Osteocyte (in vitro differentiated cells): ENCODE measurements around the gene NPIPB6. TPM values are rescaled to one million over a fixed set of nuclear protein-coding genes. Genes with fewer than 3 reads are reported as not detected.

ENCODE experiments used
- DNase-seq: peaks from one replicate; pipeline ENCODE4 v3.0.0; 2021; ENCODE audit warnings: mixed read lengths; ENCODE audit not compliant: unreplicated experiment; ENCODE audit errors: extremely low spot score
- H3K27ac Mint-ChIP-seq: one replicate; pipeline ENCODE4 v1.8.0; 2021; ENCODE audit warnings: mild to moderate bottlenecking, mixed read lengths; ENCODE audit not compliant: unreplicated experiment
- H3K27me3 Mint-ChIP-seq: one replicate; pipeline ENCODE4 v1.8.0; 2021; ENCODE audit warnings: mixed read lengths; ENCODE audit not compliant: unreplicated experiment
- H3K36me3 Mint-ChIP-seq: one replicate; pipeline ENCODE4 v1.8.0; 2021; ENCODE audit warnings: mixed read lengths; ENCODE audit not compliant: unreplicated experiment
- H3K4me1 Mint-ChIP-seq: one replicate; pipeline ENCODE4 v1.8.0; 2021; ENCODE audit warnings: mixed read lengths; ENCODE audit not compliant: unreplicated experiment
- H3K4me3 Mint-ChIP-seq: one replicate; pipeline ENCODE4 v1.8.0; 2021; ENCODE audit warnings: mild to moderate bottlenecking, moderate library complexity, mixed read lengths; ENCODE audit not compliant: unreplicated experiment
- H3K9me3 Mint-ChIP-seq: one replicate; pipeline ENCODE4 v1.8.0; 2021; ENCODE audit warnings: mixed read lengths; ENCODE audit not compliant: unreplicated experiment
- CTCF ChIP-seq: fragments of 200-600 bp; sonication (generic); IDR thresholded peaks from 2 replicates; pipeline ENCODE4 v1.5.0; 2021; ENCODE audit warnings: antibody characterized with exemption, mild to moderate bottlenecking, moderate library complexity
- total RNA-seq: library from RNA; stranded (reverse); gene quantifications from 2 replicates; pipeline ENCODE4 v1.2.1, GENCODE V29; 2021

The NPIPB6 gene
- total RNA-seq, 1 donor from 2014 or later, result 7.0 TPM

- Mint-ChIP-seq H3K36me3 (no peaks in the 10 kb centered on the region), H3K9me3 (no peaks in the 10 kb centered on the region), H3K4me1 (no peaks in the 10 kb centered on the region), H3K27ac (no peak overlapping the region), H3K27me3 (peaks cover 2% of the 10 kb centered on the region), H3K4me3 (no peak overlapping the region)
- TF ChIP-seq CTCF, result no peak
- no peak for DNase-seq
Observed at GRCh38 chr16:28301620-28302019, 61.7 kb downstream of the NPIPB6 start.

GRCh38 chr16:28301154-28301553, 62.2 kb downstream of the NPIPB6 start:
- H3K27me3 Mint-ChIP-seq, result no peaks in the 10 kb centered on the region
- no peaks in the 10 kb centered on the region for H3K9me3 Mint-ChIP-seq
- H3K27ac Mint-ChIP-seq, result no peak overlapping the region
- H3K4me3 Mint-ChIP-seq, result no peak overlapping the region
- DNase-seq, result no peak
- no peaks in the 10 kb centered on the region for H3K36me3 Mint-ChIP-seq
- TF ChIP-seq CTCF, result no peak
- H3K4me1 Mint-ChIP-seq, result no peaks in the 10 kb centered on the region

GRCh38 chr16:28300327-28300726, 63.0 kb downstream of the NPIPB6 start:
- Mint-ChIP-seq H3K27ac (no peak overlapping the region), H3K4me1 (no peaks in the 10 kb centered on the region), H3K9me3 (no peaks in the 10 kb centered on the region), H3K27me3 (no peaks in the 10 kb centered on the region), H3K36me3 (no peaks in the 10 kb centered on the region), H3K4me3 (no peak overlapping the region)
- no peak for DNase-seq
- TF ChIP-seq CTCF, result no peak

GRCh38 chr16:28298511-28298878, 64.8 kb downstream of the NPIPB6 start:
- TF ChIP-seq CTCF, result no peak
- Mint-ChIP-seq H3K4me1 (no peaks in the 10 kb centered on the region), H3K36me3 (no peaks in the 10 kb centered on the region), H3K27ac (no peak overlapping the region), H3K27me3 (peaks cover 10% of the 10 kb centered on the region), H3K4me3 (no peak overlapping the region), H3K9me3 (no peaks in the 10 kb centered on the region)
- DNase-seq, result no peak

- TF ChIP-seq CTCF, result no peak
- Mint-ChIP-seq H3K4me3 (no peak overlapping the region), H3K36me3 (no peaks in the 10 kb centered on the region), H3K27me3 (peaks cover 11% of the 10 kb centered on the region), H3K4me1 (no peaks in the 10 kb centered on the region), H3K9me3 (no peaks in the 10 kb centered on the region), H3K27ac (no peak overlapping the region)
- DNase-seq, result no peak
Observed at GRCh38 chr16:28297784-28298510, 65.4 kb downstream of the NPIPB6 start.
